Measurements from ENCODE around the gene MYL6B. TPM values are rescaled to one million over a fixed set of nuclear protein-coding genes. Genes with fewer than 3 reads are reported as not detected.
"Not testable (repeated sequence)": the region's sequence is repeated elsewhere in the genome, so short reads cannot be mapped to it uniquely, and the experiment has no call there.

MYL6B gene
- polyA plus RNA-seq, 2 of the 4 experiments (the other 2 are of a cell fraction): 67.0 to 83.9 TPM

- not testable (repeated sequence) for FAIRE-seq, ATAC-seq, H3K9me3 ChIP-seq
- WGBS (ENCODE audit: missing lambda C conversion rate): 2% methylated on average over 13 of the region's 16 CpGs
- peak in 1 of 2 experiments; percentile 31 for DNase-seq (ENCODE audit: low read depth in 1 of 2, low spot score in 1 of 2)
- CTCF ChIA-PET: interaction anchor here (0.5 to 15.7 kb wide), 9 partner anchors 10 to 523 kb away, joined by 3 to 204 read pairs (median 17); partner anchors contain the start of genes ESYT1, PA2G4 and SMARCC2
- Histone ChIP-seq H3K27ac (peak overlapping the region; percentile 90 to 96), H3K4me1 (peaks cover 20% of the 10 kb centered on the region), H3K4me2 (peak overlapping the region; percentile 70), H3K4me3 (peak overlapping the region; percentile 71)
- POLR2A ChIA-PET: interaction anchor here (0.6 to 5.5 kb wide), 12 partner anchors 8 to 399 kb away, joined by 3 to 77 read pairs (median 6); partner anchors contain the start of genes CNPY2, ERBB3, ESYT1 and MYL6
- TF ChIP-seq NPAS2 (CRISPR knock-in tag; IDR thresholded peaks at IDR 0.05; ENCODE audit: borderline replicate concordance) (0 out of 2 replicates have a peak, but pooled peaks have one; percentile 17), FOSB (CRISPR knock-in tag; IDR thresholded peaks at IDR 0.05) (peak; percentile 75)
Observed at GRCh38 chr12:56117082-56117706, 35.2 kb upstream of the MYL6B start.

DNA sequence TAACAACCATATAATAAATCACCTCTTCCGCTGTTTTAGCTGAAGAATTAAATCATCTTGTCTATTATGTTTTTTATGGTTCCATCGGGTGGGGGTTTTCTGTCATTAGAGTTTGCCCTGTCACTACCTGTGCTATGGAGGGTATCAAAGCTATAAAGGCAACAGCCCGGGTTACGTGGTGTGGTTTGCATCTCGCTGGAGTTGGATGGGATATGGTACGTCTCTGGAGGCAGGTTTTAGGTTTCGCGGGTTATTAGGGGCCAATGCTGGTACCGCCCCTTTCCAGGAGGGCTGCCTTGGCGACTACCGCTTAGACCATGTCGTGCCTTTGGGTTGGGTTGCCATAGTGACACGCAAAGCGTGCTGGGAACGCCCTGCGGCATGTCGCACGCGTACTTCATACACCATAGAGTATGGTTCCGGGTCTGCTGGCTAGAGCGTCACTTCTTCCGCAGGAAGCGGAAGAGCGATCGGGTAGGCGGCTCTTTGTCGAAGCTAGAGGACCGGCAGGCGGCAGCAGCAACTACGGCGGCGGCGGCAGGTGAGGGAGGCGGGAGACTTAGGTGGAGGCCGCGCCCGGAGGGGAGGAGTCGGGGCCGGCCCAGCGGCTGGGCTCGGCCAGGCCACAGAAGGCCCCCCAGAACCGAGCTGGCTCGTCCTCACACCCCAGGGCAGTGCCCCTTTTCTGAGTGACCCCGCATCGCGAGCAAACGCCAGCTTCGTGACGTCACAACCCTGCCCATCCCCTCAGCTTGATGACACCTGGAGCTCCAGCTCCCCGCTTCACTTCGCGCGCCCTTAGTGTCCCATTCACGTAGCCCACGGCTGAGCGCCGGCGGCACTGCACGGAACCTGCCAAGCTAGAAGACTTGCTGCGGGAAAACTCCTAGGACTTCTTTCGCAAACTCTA is 34.4 kb upstream of the MYL6B start, which contains the start of gene ZC3H10:
ZC3H10 (plus strand) TSS at position 489 of the 910 bp plus-strand sequence. CDS start 2,297 bp downstream, outside the sequence.
- peak; percentile 49 for FAIRE-seq
- H3K9me3 ChIP-seq: no peaks in the 10 kb centered on the region
- DNase-seq (ENCODE audit: low read depth in 1 of 2, low spot score in 1 of 2): peak; percentile 97 to 100
- CTCF ChIA-PET: interaction anchor here (0.6 to 15.7 kb wide), 33 partner anchors 9 to 519 kb away, joined by 3 to 204 read pairs (median 6); partner anchors contain the start of genes ANKRD52, COQ10A, ESYT1 and MYL6B
- peak; percentile 74 to 82 for ATAC-seq
- WGBS (ENCODE audit: missing lambda C conversion rate): 3% methylated on average over 61 of the region's 61 CpGs
- H3K4me3 ChIP-seq: peak within 1 kb of the TSS; percentile 71
- H3K4me1 ChIP-seq: peaks cover 20% of the 10 kb centered on the region
- peak within 1 kb of the TSS; percentile 95 for H3K4me2 ChIP-seq
- peak within 1 kb of the TSS; percentile 91 to 96 for H3K27ac ChIP-seq
- POLR2A ChIA-PET: interaction anchor here (0.5 to 5.5 kb wide), 16 partner anchors 8 to 368 kb away, joined by 3 to 77 read pairs (median 6); partner anchors contain the start of genes CNPY2, DNAJC14, ERBB3 and ESYT1
- TF ChIP-seq ZSCAN20 (CRISPR knock-in tag; IDR thresholded peaks at IDR 0.05): no peak
- TF ChIP-seq POLR2A (IDR thresholded peaks at IDR 0.05; ENCODE audit: low read length): peak; percentile 96
- TF ChIP-seq EHMT2 (IDR thresholded peaks at IDR 0.05; ENCODE audit: low read depth): no peak
- peak; percentile 80 for TF ChIP-seq GATA3 (IDR thresholded peaks at IDR 0.05; ENCODE audit: borderline replicate concordance)
- TF ChIP-seq, protein P1, sequence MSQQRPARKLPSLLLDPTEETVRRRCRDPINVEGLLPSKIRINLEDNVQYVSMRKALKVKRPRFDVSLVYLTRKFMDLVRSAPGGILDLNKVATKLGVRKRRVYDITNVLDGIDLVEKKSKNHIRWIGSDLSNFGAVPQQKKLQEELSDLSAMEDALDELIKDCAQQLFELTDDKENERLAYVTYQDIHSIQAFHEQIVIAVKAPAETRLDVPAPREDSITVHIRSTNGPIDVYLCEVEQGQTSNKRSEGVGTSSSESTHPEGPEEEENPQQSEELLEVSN (IDR thresholded peaks at IDR 0.05; ENCODE audit: borderline replicate concordance, low read depth): peak; percentile 90; the same call in 1 of the 2 replicates
- peak; percentile 98 for TF ChIP-seq RARB (CRISPR knock-in tag; IDR thresholded peaks at IDR 0.05)
- TF ChIP-seq MAFK (IDR thresholded peaks at IDR 0.05; ENCODE audit: partially characterized antibody): no peak
- no peak for TF ChIP-seq RFX5 (IDR thresholded peaks at IDR 0.05)
- no peak for TF ChIP-seq HOXB13 (CRISPR knock-in tag; IDR thresholded peaks at IDR 0.05; ENCODE audit: low read depth)
- no peak for TF ChIP-seq ZFP36 (IDR thresholded peaks at IDR 0.05; ENCODE audit: borderline replicate concordance, partially characterized antibody)
- TF ChIP-seq ZC3H11A (IDR thresholded peaks at IDR 0.05): no peak
- TF ChIP-seq, protein P2, sequence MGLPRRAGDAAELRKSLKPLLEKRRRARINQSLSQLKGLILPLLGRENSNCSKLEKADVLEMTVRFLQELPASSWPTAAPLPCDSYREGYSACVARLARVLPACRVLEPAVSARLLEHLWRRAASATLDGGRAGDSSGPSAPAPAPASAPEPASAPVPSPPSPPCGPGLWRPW (IDR thresholded peaks at IDR 0.05): no peak
- TF ChIP-seq HOXB5 (CRISPR knock-in tag; IDR thresholded peaks at IDR 0.05): no peak
- peak; percentile 98 to 99 for TF ChIP-seq JUN (IDR thresholded peaks at IDR 0.05)
- no peak for TF ChIP-seq ELK1 (IDR thresholded peaks at IDR 0.05; ENCODE audit: low read depth, low read length)
- TF ChIP-seq CBX8 (IDR thresholded peaks at IDR 0.05): no peak
- TF ChIP-seq NR3C1 (IDR thresholded peaks at IDR 0.05): no peak
- no peak for TF ChIP-seq ESRRA (IDR thresholded peaks at IDR 0.05; ENCODE audit: borderline replicate concordance, low read length)
- TF ChIP-seq MAZ (IDR thresholded peaks at IDR 0.05; ENCODE audit: borderline replicate concordance, low read depth, low read length): no peak
- TF ChIP-seq, protein P3, sequence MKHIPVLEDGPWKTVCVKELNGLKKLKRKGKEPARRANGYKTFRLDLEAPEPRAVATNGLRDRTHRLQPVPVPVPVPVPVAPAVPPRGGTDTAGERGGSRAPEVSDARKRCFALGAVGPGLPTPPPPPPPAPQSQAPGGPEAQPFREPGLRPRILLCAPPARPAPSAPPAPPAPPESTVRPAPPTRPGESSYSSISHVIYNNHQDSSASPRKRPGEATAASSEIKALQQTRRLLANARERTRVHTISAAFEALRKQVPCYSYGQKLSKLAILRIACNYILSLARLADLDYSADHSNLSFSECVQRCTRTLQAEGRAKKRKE (CRISPR knock-in tag; IDR thresholded peaks at IDR 0.05; ENCODE audit: low read depth): peak; percentile 85; the same call in 1 of the 2 replicates
- no peak for TF ChIP-seq CEBPB (IDR thresholded peaks at IDR 0.05)
- no peak for TF ChIP-seq FOXS1 (CRISPR knock-in tag; IDR thresholded peaks at IDR 0.05)
- TF ChIP-seq, protein P4, sequence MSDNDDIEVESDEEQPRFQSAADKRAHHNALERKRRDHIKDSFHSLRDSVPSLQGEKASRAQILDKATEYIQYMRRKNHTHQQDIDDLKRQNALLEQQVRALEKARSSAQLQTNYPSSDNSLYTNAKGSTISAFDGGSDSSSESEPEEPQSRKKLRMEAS (IDR thresholded peaks at IDR 0.05): peak; percentile 97
- peak; percentile 77 for TF ChIP-seq CHD2 (IDR thresholded peaks at IDR 0.05; ENCODE audit: low read length, partially characterized antibody)
- TF ChIP-seq KDM1A (IDR thresholded peaks at IDR 0.05; ENCODE audit: low read depth): no peak
- TF ChIP-seq TFCP2L1 (CRISPR knock-in tag; IDR thresholded peaks at IDR 0.05): peak; percentile 99
- TF ChIP-seq, protein P5, sequence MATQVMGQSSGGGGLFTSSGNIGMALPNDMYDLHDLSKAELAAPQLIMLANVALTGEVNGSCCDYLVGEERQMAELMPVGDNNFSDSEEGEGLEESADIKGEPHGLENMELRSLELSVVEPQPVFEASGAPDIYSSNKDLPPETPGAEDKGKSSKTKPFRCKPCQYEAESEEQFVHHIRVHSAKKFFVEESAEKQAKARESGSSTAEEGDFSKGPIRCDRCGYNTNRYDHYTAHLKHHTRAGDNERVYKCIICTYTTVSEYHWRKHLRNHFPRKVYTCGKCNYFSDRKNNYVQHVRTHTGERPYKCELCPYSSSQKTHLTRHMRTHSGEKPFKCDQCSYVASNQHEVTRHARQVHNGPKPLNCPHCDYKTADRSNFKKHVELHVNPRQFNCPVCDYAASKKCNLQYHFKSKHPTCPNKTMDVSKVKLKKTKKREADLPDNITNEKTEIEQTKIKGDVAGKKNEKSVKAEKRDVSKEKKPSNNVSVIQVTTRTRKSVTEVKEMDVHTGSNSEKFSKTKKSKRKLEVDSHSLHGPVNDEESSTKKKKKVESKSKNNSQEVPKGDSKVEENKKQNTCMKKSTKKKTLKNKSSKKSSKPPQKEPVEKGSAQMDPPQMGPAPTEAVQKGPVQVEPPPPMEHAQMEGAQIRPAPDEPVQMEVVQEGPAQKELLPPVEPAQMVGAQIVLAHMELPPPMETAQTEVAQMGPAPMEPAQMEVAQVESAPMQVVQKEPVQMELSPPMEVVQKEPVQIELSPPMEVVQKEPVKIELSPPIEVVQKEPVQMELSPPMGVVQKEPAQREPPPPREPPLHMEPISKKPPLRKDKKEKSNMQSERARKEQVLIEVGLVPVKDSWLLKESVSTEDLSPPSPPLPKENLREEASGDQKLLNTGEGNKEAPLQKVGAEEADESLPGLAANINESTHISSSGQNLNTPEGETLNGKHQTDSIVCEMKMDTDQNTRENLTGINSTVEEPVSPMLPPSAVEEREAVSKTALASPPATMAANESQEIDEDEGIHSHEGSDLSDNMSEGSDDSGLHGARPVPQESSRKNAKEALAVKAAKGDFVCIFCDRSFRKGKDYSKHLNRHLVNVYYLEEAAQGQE (IDR thresholded peaks at IDR 0.05): peak; percentile 42; the same call in 1 of the 2 replicates
